ENCODE data around the gene DLK2.
"Not testable (repeated sequence)": the region's sequence is repeated elsewhere in the genome, so short reads cannot be mapped to it uniquely, and the experiment has no call there.

DLK2 gene

DNA sequence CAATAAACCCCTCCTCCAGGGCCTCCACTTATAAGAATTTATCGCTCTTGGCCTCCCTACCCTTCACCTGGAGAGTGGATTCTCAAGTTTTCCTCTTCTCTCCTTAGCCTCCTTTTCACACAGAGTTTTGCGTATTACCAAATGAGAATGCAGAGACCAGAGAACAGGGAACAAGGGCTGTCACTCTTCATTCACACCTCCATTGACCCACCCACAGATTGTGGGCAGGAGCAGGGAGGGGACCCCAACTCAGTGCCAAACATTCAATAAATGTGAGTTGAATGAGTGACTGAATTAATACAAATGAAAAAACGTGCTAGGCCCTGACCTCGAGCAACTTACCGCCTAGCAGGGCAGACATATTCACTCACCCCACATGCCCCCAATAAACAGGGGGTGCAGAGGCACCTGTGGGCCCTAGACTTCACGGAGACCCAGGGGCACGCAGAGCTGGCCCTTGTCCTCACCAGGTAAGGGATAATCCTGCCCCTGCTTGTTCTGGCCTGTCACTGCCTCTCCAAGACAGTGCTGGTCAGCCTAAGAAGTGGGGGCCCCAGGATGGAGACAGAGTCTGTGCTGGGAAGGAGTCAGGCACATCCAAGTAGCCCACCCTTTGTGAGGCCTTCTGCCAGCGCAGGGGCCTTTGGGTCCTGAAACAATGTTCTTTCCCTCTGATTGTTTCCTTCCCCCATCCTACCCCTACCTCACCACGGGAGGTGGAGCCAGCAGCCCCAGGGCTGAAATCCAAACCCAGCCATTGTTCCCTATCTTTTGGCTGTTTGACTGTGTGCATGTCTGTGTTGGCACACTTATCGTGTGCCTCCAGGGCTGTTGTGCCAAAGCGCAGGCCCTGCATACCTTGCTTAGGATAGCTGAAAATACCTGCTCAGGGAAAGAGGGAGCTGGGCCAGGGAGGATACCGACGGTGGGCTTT lies 13.7 kb upstream of the DLK2 start:
- no peak overlapping the region for H3K27ac Mint-ChIP-seq

DNA sequence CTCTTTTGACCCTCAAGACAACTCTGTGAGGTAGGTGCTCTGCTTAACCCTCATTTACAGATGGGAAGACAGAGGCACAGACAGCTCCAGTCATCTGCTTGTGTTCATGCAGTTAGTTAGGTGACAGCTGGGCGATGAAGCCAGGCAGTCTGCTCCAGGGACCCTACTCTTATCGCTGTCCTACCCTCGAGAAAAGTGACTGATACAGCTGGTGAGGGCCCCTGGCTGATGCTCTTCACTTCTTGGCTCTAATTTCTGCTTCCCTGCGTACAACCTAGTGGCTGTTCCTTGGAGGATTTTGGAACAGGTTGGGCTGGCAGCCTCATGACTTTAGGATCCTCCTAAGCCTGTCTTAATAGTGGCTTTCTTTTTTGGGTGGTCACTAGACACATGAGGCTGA lies 12.9 kb upstream of the DLK2 start:
- Mint-ChIP-seq H3K4me3 (no peak overlapping the region), H3K4me1 (peaks cover 6% of the 10 kb centered on the region), H3K27ac (no peak overlapping the region), H3K9me3 (no peaks in the 10 kb centered on the region), H3K27me3 (ENCODE audit: low read depth, poor library complexity) (peaks cover 16% of the 10 kb centered on the region), H3K36me3 (ENCODE audit: low read depth) (no peaks in the 10 kb centered on the region)
- no peak for DNase-seq
- TF ChIP-seq, protein P1, sequence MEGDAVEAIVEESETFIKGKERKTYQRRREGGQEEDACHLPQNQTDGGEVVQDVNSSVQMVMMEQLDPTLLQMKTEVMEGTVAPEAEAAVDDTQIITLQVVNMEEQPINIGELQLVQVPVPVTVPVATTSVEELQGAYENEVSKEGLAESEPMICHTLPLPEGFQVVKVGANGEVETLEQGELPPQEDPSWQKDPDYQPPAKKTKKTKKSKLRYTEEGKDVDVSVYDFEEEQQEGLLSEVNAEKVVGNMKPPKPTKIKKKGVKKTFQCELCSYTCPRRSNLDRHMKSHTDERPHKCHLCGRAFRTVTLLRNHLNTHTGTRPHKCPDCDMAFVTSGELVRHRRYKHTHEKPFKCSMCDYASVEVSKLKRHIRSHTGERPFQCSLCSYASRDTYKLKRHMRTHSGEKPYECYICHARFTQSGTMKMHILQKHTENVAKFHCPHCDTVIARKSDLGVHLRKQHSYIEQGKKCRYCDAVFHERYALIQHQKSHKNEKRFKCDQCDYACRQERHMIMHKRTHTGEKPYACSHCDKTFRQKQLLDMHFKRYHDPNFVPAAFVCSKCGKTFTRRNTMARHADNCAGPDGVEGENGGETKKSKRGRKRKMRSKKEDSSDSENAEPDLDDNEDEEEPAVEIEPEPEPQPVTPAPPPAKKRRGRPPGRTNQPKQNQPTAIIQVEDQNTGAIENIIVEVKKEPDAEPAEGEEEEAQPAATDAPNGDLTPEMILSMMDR (IDR thresholded peaks at IDR 0.05): no peak

More for the DNA sequence above, 13.7 kb upstream of the DLK2 start:
- no peak overlapping the region for H3K4me3 Mint-ChIP-seq
- H3K36me3 Mint-ChIP-seq (ENCODE audit: low read depth): no peaks in the 10 kb centered on the region
- peaks cover 5% of the 10 kb centered on the region for H3K4me1 Mint-ChIP-seq
- TF ChIP-seq, protein P1 (IDR thresholded peaks at IDR 0.05): no peak
- DNase-seq: no peak
- H3K27me3 Mint-ChIP-seq (ENCODE audit: low read depth, poor library complexity): peaks cover 13% of the 10 kb centered on the region
- H3K9me3 Mint-ChIP-seq: no peaks in the 10 kb centered on the region

DNA sequence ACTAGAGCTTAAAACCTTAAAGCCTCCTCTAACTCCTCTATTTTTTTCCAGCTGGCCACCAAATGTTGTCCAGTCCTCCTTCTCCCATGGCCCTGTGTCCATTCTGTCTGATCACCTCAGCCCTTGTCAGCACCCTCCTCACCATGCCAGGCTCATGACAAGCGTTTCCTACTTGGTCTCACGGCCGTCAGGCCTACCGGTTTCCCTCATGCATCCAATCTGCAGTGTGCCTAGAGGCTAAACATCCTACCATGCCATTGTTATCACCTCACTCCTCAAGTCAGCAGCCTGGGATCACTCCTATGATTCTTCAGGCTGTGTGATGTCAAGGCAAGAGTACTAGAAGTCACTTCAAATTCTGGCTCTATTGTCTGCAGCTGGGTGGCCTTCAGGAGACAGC lies 12.4 kb upstream of the DLK2 start:
- Mint-ChIP-seq H3K36me3 (ENCODE audit: low read depth) (no peaks in the 10 kb centered on the region), H3K4me1 (peaks cover 11% of the 10 kb centered on the region), H3K4me3 (no peak overlapping the region), H3K27me3 (ENCODE audit: low read depth, poor library complexity) (peaks cover 19% of the 10 kb centered on the region), H3K27ac (no peak overlapping the region), H3K9me3 (no peaks in the 10 kb centered on the region)
- DNase-seq: no peak
- TF ChIP-seq, protein P1 (IDR thresholded peaks at IDR 0.05): no peak

DNA sequence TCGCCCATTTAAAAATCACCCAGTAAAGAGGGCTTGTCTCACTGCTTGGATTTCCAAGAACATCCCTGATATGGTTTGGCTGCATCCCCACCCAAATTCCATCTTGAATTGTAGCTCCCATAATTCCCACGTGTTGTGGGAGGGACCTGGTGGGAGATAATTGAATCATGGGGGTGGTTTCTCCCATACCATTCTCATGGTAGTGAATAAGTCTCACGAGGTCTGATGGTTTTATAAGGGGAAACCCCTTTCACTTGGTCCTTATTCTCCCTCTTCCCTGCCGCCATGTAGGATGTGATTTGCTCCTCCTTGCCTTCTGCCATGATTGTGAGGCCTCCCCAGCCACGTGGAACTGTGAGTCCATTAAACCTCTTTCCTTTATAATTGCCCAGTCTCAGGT lies 11.9 kb upstream of the DLK2 start:
- H3K4me1 Mint-ChIP-seq: peaks cover 16% of the 10 kb centered on the region
- H3K27ac Mint-ChIP-seq; H3K36me3 Mint-ChIP-seq (ENCODE audit: low read depth); H3K9me3 Mint-ChIP-seq; DNase-seq; H3K4me3 Mint-ChIP-seq: not testable (repeated sequence)
- H3K27me3 Mint-ChIP-seq (ENCODE audit: low read depth, poor library complexity): peaks cover 22% of the 10 kb centered on the region

DNA sequence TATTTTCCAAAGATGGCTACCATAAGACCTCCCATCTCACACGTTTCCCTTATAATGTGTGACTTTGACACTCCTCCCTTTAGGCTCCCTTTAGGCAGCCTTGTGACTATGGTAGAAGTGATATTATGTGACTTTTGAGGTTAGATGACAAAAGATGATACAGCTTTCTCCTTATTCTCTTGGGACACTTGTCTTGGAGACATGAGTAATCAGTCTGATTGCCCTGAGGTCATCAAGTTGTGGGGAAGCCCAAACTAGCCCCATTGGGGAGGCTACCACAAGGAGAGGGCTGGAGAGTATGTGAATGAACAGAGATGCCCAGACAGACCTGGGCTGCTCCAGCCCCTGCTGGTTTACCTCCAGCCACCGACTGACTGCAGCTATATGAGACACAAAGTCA lies 10.6 kb upstream of the DLK2 start:
- H3K4me1 Mint-ChIP-seq: peaks cover 21% of the 10 kb centered on the region
- H3K4me3 Mint-ChIP-seq: no peak overlapping the region
- H3K27me3 Mint-ChIP-seq (ENCODE audit: low read depth, poor library complexity): peaks cover 27% of the 10 kb centered on the region
- no peak overlapping the region for H3K27ac Mint-ChIP-seq
- TF ChIP-seq, protein P1 (IDR thresholded peaks at IDR 0.05): no peak
- no peaks in the 10 kb centered on the region for H3K9me3 Mint-ChIP-seq
- no peaks in the 10 kb centered on the region for H3K36me3 Mint-ChIP-seq (ENCODE audit: low read depth)
- no peak for DNase-seq

DNA sequence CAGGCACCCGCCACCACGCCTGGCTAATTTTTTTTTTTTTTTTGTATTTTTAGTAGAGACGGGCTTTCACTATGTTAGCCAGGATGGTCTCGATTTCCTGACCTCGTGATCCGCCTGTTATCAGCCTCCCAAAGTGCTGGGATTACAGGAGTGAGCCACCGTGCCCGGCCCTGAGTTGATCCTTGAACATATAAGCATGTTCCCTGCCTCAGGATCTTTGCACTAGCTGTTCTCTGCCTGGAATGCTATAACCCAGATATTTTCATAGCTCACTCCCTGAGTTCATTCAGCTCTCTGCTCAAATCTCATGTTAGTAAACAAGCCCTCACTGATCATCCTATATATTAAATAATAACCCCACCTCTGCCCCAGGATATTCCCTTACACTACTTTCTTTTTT lies 9.0 kb upstream of the DLK2 start:
- Mint-ChIP-seq H3K9me3 (peaks cover 5% of the 10 kb centered on the region), H3K4me3 (no peak overlapping the region), H3K36me3 (ENCODE audit: low read depth) (no peaks in the 10 kb centered on the region), H3K27me3 (ENCODE audit: low read depth, poor library complexity) (peaks cover 30% of the 10 kb centered on the region), H3K4me1 (peaks cover 18% of the 10 kb centered on the region), H3K27ac (no peak overlapping the region)
- DNase-seq: no peak
- TF ChIP-seq, protein P1 (IDR thresholded peaks at IDR 0.05): no peak
